Right cardiac atrium (tissue), 5 donors: Measurements from ENCODE around the gene CATSPERD. TPM values are rescaled to one million over a fixed set of nuclear protein-coding genes. Genes with fewer than 3 reads are reported as not detected.

Source experiments
- ATAC-seq, 2 donors: fragments of 200-7000 bp; cut with Tn5 transposase; one replicate each; pipeline versions ENCODE4 v1.8.0 to v1.9.1; 2020; ENCODE audit warnings: moderate library complexity in 2 of 2, mild to moderate bottlenecking in 1 of 2
- DNase-seq, 3 donors: peaks; one replicate each; pipeline ENCODE4 v3.0.0-alpha.2; 2020
- H3K27ac ChIP-seq: one replicate; pipeline ENCODE4 v1.5.1; 2013; ENCODE audit warnings: mild to moderate bottlenecking, low read length, control low read depth, moderate library complexity
- H3K27me3 ChIP-seq: one replicate; pipeline ENCODE4 v1.6.1; 2013; ENCODE audit not compliant: control insufficient read depth, insufficient read depth
- H3K4me1 ChIP-seq: one replicate; pipeline ENCODE4 v1.6.1; 2013; ENCODE audit warnings: low read length; ENCODE audit not compliant: control insufficient read depth, insufficient read depth
- H3K4me3 ChIP-seq: one replicate; pipeline ENCODE4 v1.5.1; 2013; ENCODE audit warnings: low read length, control low read depth
- H3K9me3 ChIP-seq: one replicate; pipeline ENCODE4 v1.6.1; 2013; ENCODE audit warnings: low read length; ENCODE audit not compliant: control insufficient read depth
- WGBS: extraction: QIAGEN DNeasy Blood & Tissue Kit; methylation state at CpG from one replicate; pipeline ENCODE4 v1.1.7; 2013; 5-methylcytosine and 5-hydroxymethylcytosine counted together
- intact Hi-C, 4 donors: fragments of 100-400 bp; cut with DNase I; formaldehyde crosslinking; loops; one replicate each; pipeline versions ENCODE4 v1.11.0 to v1.14.0; 2022 to 2023
- polyA plus RNA-seq: library from polyadenylated mRNA; stranded (reverse); fragments of 200-250 nt; gene quantifications from one replicate; pipeline ENCODE4 v1.2.3, GENCODE V29; 2013
- total RNA-seq, 4 donors: library from RNA; stranded (reverse); fragmentation: NEBNext Ultra II Directional; extraction: Animal tissue kit (Norgen Biotek cat#: 25700); gene quantifications; one replicate each; pipeline ENCODE4 v1.2.1, GENCODE V29; 2021
- donor health status: healthy with polysubstance abuse.
- donor health status: DM: no; HTN: yes; CAD: no.
- donor health status: DM: no; HTN: no; CAD: no.
- donor health status: DM: no; HTN: yes; CAD: no; lungs with severe emphysema.
- donor health status: DM: yes; HTN: yes; CAD: no.

Gene CATSPERD
- total and polyA plus RNA-seq, 5 donors: not detected

DNA sequence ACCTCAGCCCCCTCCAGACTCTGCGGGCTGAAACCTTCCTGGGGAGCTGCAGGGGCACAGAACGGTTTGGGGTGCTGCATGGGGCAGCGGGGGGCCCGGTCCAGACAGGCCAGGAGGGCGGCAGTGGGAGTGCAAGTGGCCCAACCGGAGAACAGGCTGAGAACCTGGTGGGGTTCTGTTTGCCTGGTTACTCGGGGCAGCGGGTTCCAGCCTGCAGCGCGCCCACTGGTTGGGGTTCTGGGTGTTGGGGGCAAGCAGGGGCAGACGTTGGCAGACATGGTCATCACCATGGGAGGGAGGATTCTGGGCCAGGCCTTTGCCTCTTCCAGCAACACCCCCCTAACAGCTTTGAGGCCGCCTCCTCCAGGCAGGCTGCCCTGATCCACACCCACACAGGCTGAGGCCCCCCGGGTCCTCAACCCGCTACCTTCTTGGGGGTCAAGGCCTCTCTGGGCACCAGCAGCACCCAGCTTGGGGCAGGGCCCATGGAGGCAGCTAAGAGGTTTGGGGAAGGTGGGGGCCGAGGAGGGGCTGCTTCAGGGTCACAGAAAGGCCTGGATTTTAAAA is 64.2 kb downstream of the CATSPERD start, which contains the start of gene PRR22:
PRR22 (minus strand) TSS at position 166 of the 567 bp plus-strand sequence; CDS start at position 80, 86 bp downstream.
- no peak within 1 kb of the TSS for H3K27ac ChIP-seq
- H3K4me3 ChIP-seq: no peak within 1 kb of the TSS
- H3K4me1 ChIP-seq: no peaks in the 10 kb centered on the region
- no peak for DNase-seq
- intact Hi-C loops: no loop called here
- 89% methylated on average over 15 of the region's 15 CpGs for WGBS
- H3K9me3 ChIP-seq: no peaks in the 10 kb centered on the region
- no peaks in the 10 kb centered on the region for H3K27me3 ChIP-seq
- no peak for ATAC-seq

- intact Hi-C loops: no loop called here
- Histone ChIP-seq H3K27me3 (no peaks in the 10 kb centered on the region), H3K9me3 (no peaks in the 10 kb centered on the region), H3K4me1 (no peaks in the 10 kb centered on the region), H3K27ac (no peak overlapping the region), H3K4me3 (no peak overlapping the region)
- no peak for DNase-seq
- WGBS: 94% methylated on average over 37 of the region's 37 CpGs
- no peak for ATAC-seq
Observed at GRCh38 chr19:5785423-5785822, 65.0 kb downstream of the CATSPERD start.

DNA sequence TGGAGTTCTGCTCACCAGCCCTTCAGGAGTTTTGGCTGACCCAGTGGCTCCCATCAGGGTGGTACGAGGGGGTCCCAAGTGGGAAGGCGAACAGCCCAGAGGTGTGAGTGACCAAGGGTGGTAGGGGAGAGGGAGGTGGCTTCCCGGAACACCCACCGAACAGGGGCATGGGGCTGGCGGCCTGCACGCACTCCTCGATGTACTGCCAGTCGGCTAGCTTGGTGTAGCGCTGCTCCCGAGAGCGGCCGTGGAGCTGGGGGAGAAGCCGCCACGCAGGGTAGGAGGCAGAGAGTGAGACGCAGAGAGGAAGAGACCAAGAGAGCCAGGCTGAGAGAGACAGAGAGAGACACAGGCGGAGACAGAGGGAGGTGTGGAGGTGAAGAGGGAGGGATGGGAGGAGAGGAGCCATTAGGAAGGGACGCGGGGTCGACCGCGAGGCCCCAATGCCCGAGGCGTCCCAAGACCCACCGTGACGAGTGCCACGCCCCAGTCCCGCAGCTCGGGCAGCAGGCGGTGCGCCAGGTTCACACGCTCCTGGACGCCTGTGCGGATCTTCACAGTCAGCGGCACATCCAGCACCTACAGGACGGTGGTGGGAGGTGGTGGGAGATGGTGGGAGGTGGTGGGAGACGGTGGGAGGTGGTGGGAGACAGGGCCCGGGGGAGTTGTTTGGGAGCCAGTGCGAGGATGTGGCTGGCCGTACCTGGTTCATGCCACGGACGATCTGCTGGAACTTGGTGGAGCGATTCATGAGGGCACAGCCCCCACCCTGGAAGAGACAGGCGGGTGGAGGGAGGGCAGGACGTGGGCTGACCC is 66.4 kb downstream of the CATSPERD start:
- H3K4me1 ChIP-seq: no peaks in the 10 kb centered on the region
- 89% methylated on average over 44 of the region's 44 CpGs for WGBS
- no peak overlapping the region for H3K4me3 ChIP-seq
- ATAC-seq (no peak), DNase-seq (no peak)
- H3K9me3 ChIP-seq: no peaks in the 10 kb centered on the region
- intact Hi-C loops: no loop called here
- H3K27me3 ChIP-seq: no peaks in the 10 kb centered on the region
- H3K27ac ChIP-seq: no peak overlapping the region

DNA sequence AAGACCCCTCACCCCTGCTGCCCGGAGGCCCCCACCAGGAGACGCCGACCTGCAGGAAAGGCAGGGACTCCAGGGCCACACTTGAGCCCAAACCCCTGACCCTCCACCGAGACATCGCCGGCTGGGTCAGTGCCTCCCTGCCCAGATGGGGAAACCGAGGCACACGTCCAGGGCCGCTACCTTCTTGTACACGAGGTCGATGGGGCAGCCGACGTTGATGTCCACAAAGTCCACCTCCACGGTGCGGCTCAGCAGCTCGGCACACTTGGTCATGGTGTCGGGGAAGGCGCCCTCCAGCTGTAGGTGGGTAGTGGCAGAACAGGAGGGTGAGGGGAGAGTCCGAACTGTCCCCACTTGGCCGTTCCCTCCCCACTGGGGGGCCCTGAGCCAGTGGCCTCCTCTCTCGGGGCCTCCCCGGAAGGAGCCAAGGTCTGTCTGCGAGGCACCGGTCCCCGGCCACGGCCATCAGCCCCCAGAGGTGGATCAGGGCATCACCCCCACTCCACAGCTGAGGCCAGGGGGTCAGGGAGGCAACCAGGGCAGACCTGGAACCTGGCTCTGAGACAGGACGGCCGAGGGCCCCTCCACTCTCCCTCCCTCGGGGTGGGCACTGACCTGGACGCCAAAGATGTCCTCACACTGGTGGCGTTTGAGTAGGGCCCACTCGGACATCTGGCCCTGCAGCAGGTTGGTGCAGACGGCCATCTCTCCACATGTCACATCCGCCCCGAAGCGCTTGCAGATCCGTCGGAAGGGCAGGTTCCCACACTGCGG is 67.2 kb downstream of the CATSPERD start:
- Histone ChIP-seq H3K27ac (no peak overlapping the region), H3K4me1 (no peaks in the 10 kb centered on the region), H3K9me3 (no peaks in the 10 kb centered on the region), H3K27me3 (no peaks in the 10 kb centered on the region), H3K4me3 (no peak overlapping the region)
- DNase-seq (peak in 1 of 3 donors; percentile 21), ATAC-seq (no peak)
- 90% methylated on average over 39 of the region's 39 CpGs for WGBS
- intact Hi-C loops: no loop called here

GRCh38 chr19:5788422-5788821 is 68.0 kb downstream of the CATSPERD start:
- Histone ChIP-seq H3K27ac (no peak overlapping the region), H3K27me3 (no peaks in the 10 kb centered on the region), H3K9me3 (no peaks in the 10 kb centered on the region), H3K4me1 (no peaks in the 10 kb centered on the region), H3K4me3 (no peak overlapping the region)
- DNase-seq (no peak), ATAC-seq (no peak)
- intact Hi-C loops: no loop called here
- WGBS: 85% methylated on average over 5 of the region's 5 CpGs

DNA sequence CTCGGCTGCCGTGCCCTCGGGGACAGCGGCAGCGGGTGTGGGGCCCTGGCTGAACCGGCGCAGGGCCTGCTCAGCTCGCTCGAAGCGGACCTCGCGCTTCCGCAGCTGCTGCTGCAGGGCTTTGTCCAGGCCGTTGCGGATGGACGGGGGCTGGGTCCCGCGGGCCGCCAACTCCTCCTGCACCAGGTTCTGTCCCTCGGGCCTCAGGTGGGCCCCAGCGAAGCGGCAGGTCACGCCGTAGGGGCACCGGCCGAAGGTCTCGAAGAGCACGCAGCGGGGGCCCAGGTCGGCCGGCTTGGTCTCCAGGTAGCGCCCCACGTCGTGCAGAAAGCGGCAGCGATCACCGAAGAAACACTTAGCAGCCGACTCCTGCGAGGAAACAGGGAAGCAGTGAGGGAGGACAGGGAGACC is 68.9 kb downstream of the CATSPERD start:
- Histone ChIP-seq H3K4me1 (no peaks in the 10 kb centered on the region), H3K27ac (no peak overlapping the region), H3K4me3 (no peak overlapping the region), H3K27me3 (no peaks in the 10 kb centered on the region), H3K9me3 (no peaks in the 10 kb centered on the region)
- no peak for ATAC-seq
- peak in 2 of 3 donors; percentile 21 to 62 for DNase-seq
- WGBS: 95% methylated on average over 39 of the region's 39 CpGs
- intact Hi-C loops: no loop called here

- Histone ChIP-seq H3K4me1 (no peaks in the 10 kb centered on the region), H3K27me3 (no peaks in the 10 kb centered on the region), H3K27ac (no peak overlapping the region), H3K4me3 (peak overlapping the region; percentile 36), H3K9me3 (no peaks in the 10 kb centered on the region)
- DNase-seq: peak in 1 of 3 donors; percentile 21
- no peak for ATAC-seq
- intact Hi-C loops: no loop called here
- 76% methylated on average over 26 of the region's 26 CpGs for WGBS
Observed at GRCh38 chr19:5789886-5790558, 69.6 kb downstream of the CATSPERD start.

- peak; percentile 96 to 97 for ATAC-seq
- Histone ChIP-seq H3K27ac (peak within 1 kb of the TSS; percentile 98), H3K27me3 (no peaks in the 10 kb centered on the region), H3K4me3 (peak within 1 kb of the TSS; percentile 82), H3K4me1 (no peaks in the 10 kb centered on the region), H3K9me3 (no peaks in the 10 kb centered on the region)
- DNase-seq: peak; percentile 97 to 98 (median 98)
- intact Hi-C loops: no loop called here
- 11% methylated on average over 72 of the region's 72 CpGs for WGBS
Observed at GRCh38 chr19:5790559-5791520, 70.4 kb downstream of the CATSPERD start, which contains the start of gene DUS3L. Gene DUS3L, minus strand, starts transcription at chr19:5791163. Its CDS starts 22 bp downstream, at chr19:5791141.

DNA sequence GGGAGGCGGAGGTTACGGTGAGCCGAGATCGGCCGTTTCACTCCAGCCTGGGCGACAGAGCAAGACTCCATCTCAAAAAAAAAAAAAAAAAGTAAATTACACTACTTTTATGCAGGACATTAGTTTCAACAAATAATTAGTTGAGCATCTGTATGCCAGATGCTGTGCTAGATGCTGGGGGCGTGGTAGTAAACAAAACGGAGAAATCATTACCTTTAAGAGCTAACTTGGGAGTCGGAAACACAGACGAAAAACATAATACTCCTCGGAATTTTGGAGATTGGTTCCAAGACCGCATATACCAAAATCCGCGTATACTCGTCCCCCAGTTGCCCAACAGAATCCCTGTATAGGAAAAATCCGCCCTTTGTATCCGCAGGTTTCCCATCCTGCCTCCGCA is 71.8 kb downstream of the CATSPERD start:
- intact Hi-C loops: no loop called here
- 96% methylated on average over 18 of the region's 18 CpGs for WGBS
- no peaks in the 10 kb centered on the region for H3K27me3 ChIP-seq
- no peak overlapping the region for H3K4me3 ChIP-seq
- no peak for DNase-seq
- ATAC-seq: no peak
- H3K27ac ChIP-seq: no peak overlapping the region
- H3K4me1 ChIP-seq: no peaks in the 10 kb centered on the region
- H3K9me3 ChIP-seq: no peaks in the 10 kb centered on the region

- intact Hi-C loops: no loop called here
- 90% methylated on average over 3 of the region's 3 CpGs for WGBS
- DNase-seq: no peak
- H3K4me1 ChIP-seq: no peaks in the 10 kb centered on the region
- no peaks in the 10 kb centered on the region for H3K27me3 ChIP-seq
- no peak overlapping the region for H3K4me3 ChIP-seq
- H3K9me3 ChIP-seq: no peaks in the 10 kb centered on the region
- no peak for ATAC-seq
- no peak overlapping the region for H3K27ac ChIP-seq
Observed at GRCh38 chr19:5793188-5793587, 72.8 kb downstream of the CATSPERD start.
